A673 (cell line): Measurements from ENCODE around the gene CTTNBP2NL. TPM values are rescaled to one million over a fixed set of nuclear protein-coding genes. Genes with fewer than 3 reads are reported as not detected.

ENCODE experiments used
- BruUV-seq: library from RNA; stranded (reverse); fragments of 400-500 nt; replicated peaks from 2 replicates; lab custom pipeline; 2021; lab: Mats Ljungman, UMichigan
- CTCF ChIA-PET: fragments of 300-600 bp; sonication (Branson Sonifier 250); formaldehyde crosslinking; loops from one replicate; lab custom pipeline; 2022; ENCODE audit warnings: antibody characterized with exemption; lab: Charles Lee
- POLR2A ChIA-PET: fragments of 300-600 bp; sonication (Branson Sonifier 250); formaldehyde crosslinking; loops from one replicate; lab custom pipeline; 2022; ENCODE audit warnings: antibody characterized with exemption; ENCODE audit not compliant: low non-redundant PET; lab: Charles Lee
- DNase-seq: peaks from one replicate; pipeline ENCODE4 v3.0.0-alpha.2; 2015; ENCODE audit warnings: low spot score
- H3K27ac ChIP-seq: fragments of 200-600 bp; sonication (generic); 2 replicates; pipeline ENCODE4 v1.5.1; 2016; ENCODE audit warnings: mixed run types, low read depth, mild to moderate bottlenecking, mixed read lengths, antibody characterized with exemption, low read length; ENCODE audit not compliant: poor library complexity, severe bottlenecking
- H3K27me3 ChIP-seq: fragments of 200-600 bp; sonication (generic); replicated peaks from 2 replicates; pipeline ENCODE4 v1.6.1; 2017; ENCODE audit warnings: mixed run types, low read depth, mild to moderate bottlenecking, mixed read lengths, antibody characterized with exemption, low read length; ENCODE audit not compliant: insufficient read depth, poor library complexity
- H3K36me3 ChIP-seq: fragments of 200-600 bp; sonication (generic); 2 replicates; pipeline ENCODE4 v1.6.1; 2016; ENCODE audit warnings: mixed run types, mild to moderate bottlenecking, mixed read lengths, antibody characterized with exemption, low read length; ENCODE audit not compliant: insufficient read depth, poor library complexity, severe bottlenecking
- H3K4me1 ChIP-seq: fragments of 200-600 bp; sonication (generic); 2 replicates; pipeline ENCODE4 v1.6.1; 2017; ENCODE audit warnings: mixed run types, mild to moderate bottlenecking, mixed read lengths, antibody characterized with exemption, low read length; ENCODE audit not compliant: insufficient read depth, poor library complexity, severe bottlenecking
- H3K4me3 ChIP-seq: fragments of 200-600 bp; sonication (generic); 2 replicates; pipeline ENCODE4 v1.5.1; 2016; ENCODE audit warnings: low read depth, mixed run types, mild to moderate bottlenecking, mixed read lengths, low read length; ENCODE audit not compliant: poor library complexity, severe bottlenecking
- H3K9me3 ChIP-seq: fragments of 200-600 bp; sonication (generic); 2 replicates; pipeline ENCODE4 v1.6.1; 2016; ENCODE audit warnings: mixed run types, low read depth, mild to moderate bottlenecking, mixed read lengths, antibody characterized with exemption, low read length; ENCODE audit not compliant: poor library complexity, severe bottlenecking
- EZH2 ChIP-seq: fragments of 200-600 bp; sonication (generic); IDR thresholded peaks from 2 replicates; pipeline ENCODE4 v1.6.1; 2017; ENCODE audit warnings: borderline replicate concordance, low read depth, mild to moderate bottlenecking, mixed read lengths, antibody characterized with exemption, low read length; ENCODE audit not compliant: poor library complexity, severe bottlenecking
- intact Hi-C: fragments of 100-400 bp; cut with micrococcal nuclease; formaldehyde crosslinking; loops from one replicate; pipeline ENCODE4 v1.10.0; 2022; ENCODE audit not compliant: unreplicated experiment
- total RNA-seq: library from RNA; stranded (reverse); gene quantifications from 2 replicates; pipeline ENCODE4 v1.2.3, GENCODE V29; 2021
- TF ChIP-seq, protein P1 (sequence below): fragments of 300-800, 200-600 bp; sonication (generic); conservative IDR thresholded peaks from 2 replicates; pipeline ENCODE4 v1.5.1; 2017; ENCODE audit warnings: low read depth, mild to moderate bottlenecking, antibody characterized with exemption, low read length, moderate library complexity, mixed read lengths

The CTTNBP2NL gene
- total RNA-seq, 1 experiment from 2014 or later, result 32.7 TPM

DNA sequence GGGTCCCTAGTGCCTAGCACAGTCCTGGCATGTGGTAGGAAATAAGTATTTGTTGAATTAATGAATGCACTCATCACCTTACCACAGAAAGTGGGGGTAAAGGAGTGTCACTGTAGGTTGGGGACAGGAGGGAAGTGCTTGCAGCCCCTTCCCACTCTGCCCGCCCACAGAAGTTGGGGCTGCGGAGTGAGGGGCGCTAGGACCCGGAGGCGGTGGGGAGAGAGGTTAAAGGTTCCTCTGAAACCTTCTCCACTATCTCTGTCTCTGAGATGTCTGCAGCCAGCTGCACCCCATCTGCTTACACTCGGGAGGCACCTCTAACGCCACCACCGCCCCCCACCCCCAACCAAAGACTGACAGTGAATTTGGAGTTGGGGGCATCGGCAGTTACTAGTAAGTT lies 111.3 kb downstream of the CTTNBP2NL start:
- POLR2A ChIA-PET, result no interaction called here
- H3K27me3 ChIP-seq, result peaks cover 19% of the 10 kb centered on the region
- H3K27ac ChIP-seq, result no peak overlapping the region
- CTCF ChIA-PET, result no interaction called here
- intact Hi-C loops, result no loop called here
- peaks cover 10% of the 10 kb centered on the region for H3K4me1 ChIP-seq
- no TSS peak for BruUV-seq
- no peak for TF ChIP-seq EZH2
- TF ChIP-seq, protein P1, sequence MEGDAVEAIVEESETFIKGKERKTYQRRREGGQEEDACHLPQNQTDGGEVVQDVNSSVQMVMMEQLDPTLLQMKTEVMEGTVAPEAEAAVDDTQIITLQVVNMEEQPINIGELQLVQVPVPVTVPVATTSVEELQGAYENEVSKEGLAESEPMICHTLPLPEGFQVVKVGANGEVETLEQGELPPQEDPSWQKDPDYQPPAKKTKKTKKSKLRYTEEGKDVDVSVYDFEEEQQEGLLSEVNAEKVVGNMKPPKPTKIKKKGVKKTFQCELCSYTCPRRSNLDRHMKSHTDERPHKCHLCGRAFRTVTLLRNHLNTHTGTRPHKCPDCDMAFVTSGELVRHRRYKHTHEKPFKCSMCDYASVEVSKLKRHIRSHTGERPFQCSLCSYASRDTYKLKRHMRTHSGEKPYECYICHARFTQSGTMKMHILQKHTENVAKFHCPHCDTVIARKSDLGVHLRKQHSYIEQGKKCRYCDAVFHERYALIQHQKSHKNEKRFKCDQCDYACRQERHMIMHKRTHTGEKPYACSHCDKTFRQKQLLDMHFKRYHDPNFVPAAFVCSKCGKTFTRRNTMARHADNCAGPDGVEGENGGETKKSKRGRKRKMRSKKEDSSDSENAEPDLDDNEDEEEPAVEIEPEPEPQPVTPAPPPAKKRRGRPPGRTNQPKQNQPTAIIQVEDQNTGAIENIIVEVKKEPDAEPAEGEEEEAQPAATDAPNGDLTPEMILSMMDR, result no peak
- no peaks in the 10 kb centered on the region for H3K9me3 ChIP-seq
- H3K36me3 ChIP-seq, result no peaks in the 10 kb centered on the region
- H3K4me3 ChIP-seq, result peak overlapping the region; percentile 50
- DNase-seq, result no peak

DNA sequence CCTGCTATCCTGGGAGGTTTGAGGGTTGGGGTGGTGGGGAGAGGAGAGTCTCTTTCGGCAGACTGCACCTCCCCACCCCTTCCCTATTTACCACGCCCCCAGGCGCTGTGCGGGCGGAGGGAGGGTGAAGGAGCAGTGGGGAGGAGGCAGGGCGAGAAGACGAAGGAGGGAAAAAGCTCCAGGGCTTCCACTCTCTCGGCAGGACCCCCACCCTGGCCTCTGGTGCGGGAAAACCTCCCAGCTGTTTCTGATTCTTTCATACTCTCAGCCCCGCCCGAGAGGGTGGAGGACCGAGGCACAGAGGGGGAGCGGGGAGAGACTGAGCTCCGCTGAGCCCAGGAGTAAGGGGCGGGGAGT lies 111.9 kb downstream of the CTTNBP2NL start:
- peaks cover 10% of the 10 kb centered on the region for H3K4me1 ChIP-seq
- H3K27ac ChIP-seq, result no peak overlapping the region
- no peaks in the 10 kb centered on the region for H3K9me3 ChIP-seq
- H3K36me3 ChIP-seq, result no peaks in the 10 kb centered on the region
- CTCF ChIA-PET, result interaction anchor here (0.6 kb wide), 1 partner anchor 197 kb away, joined by 7 read pairs; no protein-coding TSS in a partner anchor
- POLR2A ChIA-PET, result no interaction called here
- BruUV-seq, result no TSS peak
- H3K27me3 ChIP-seq, result peaks cover 19% of the 10 kb centered on the region
- TF ChIP-seq EZH2, result no peak
- TF ChIP-seq, protein P1, result no peak
- intact Hi-C loops, result no loop called here
- peak overlapping the region; percentile 50 for H3K4me3 ChIP-seq
- peak; percentile 54 for DNase-seq

DNA sequence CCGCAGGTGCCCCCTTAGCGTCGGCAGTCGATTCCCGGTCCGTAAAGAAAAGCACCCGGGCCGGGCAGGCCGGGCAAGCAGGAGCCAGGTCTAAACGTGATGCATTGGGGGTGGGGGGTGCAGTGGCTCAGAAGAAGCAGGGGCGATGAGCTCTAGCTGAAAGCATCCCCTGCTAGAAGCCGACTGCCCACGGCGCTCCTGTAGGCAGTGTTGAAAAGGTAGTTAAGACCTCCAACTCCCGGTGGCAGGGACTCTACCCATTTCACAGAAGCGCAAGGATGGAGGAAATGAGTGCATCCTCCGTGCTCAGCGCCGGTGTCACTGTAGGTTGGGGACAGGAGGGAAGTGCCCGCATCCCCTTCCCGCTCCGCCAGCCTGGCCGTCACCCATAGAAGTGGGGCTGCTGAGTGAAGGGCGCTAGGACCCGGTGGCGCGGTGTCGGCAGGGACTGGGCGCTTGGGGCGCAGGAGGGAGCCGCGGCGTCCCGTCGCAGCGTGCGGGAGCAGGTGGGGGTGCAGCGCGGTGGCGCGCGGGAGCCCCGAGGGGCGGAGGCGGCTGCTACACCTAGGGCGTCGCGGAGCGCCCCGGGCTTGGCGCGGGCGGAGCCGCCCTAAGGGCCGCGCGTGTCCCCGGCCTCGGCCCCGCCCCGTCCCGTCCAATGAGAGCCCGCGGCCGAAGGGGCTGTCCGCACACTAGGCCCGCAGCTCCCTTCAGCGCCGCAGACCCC lies 112.4 kb downstream of the CTTNBP2NL start, which contains the start of gene WNT2B:
Gene WNT2B (plus strand): TSS at position 688 of the 727 bp plus-strand sequence. CDS start 298 bp downstream, outside the sequence.
- POLR2A ChIA-PET, result no interaction called here
- Histone ChIP-seq H3K9me3 (no peaks in the 10 kb centered on the region), H3K27me3 (peaks cover 19% of the 10 kb centered on the region), H3K36me3 (no peaks in the 10 kb centered on the region), H3K4me3 (peak within 1 kb of the TSS; percentile 50), H3K27ac (no peak within 1 kb of the TSS), H3K4me1 (peaks cover 10% of the 10 kb centered on the region)
- DNase-seq, result peak; percentile 52
- CTCF ChIA-PET, result interaction anchor here (0.6 to 1.0 kb wide), 2 partner anchors 14 to 196 kb away, joined by 3 to 7 read pairs; no protein-coding TSS in a partner anchor
- BruUV-seq, result no TSS peak
- no peak for TF ChIP-seq EZH2
- TF ChIP-seq, protein P1, result 0 out of 2 replicates have a peak, but pooled peaks have one; percentile 10
- intact Hi-C loops, result no loop called here
